ENCODE results near the gene SLC26A9.

- TF ChIP-seq CTCF (conservative IDR thresholded peaks at IDR 0.05 in 1 of 2, IDR thresholded peaks at IDR 0.05 in 1 of 2; ENCODE audit: low read depth in 1 of 2, low read length in 2 of 2), result no peak
- no peak for TF ChIP-seq EZH2 (IDR thresholded peaks at IDR 0.05; ENCODE audit: low read length, missing control alignments)
These were observed 33.6 kb upstream of the SLC26A9 start for GRCh38 chr1:205976708-205977401.
